Astrocyte of the spinal cord (primary cell): Measurements from ENCODE around the gene TENT4A.

Experiments
- DNase-seq: peaks from one replicate; pipeline ENCODE4 v3.0.0; 2011; ENCODE audit warnings: low read depth, low spot score
- H3K4me3 ChIP-seq: 2 replicates; pipeline ENCODE4 v1.5.1; 2011; ENCODE audit warnings: low read depth, mild to moderate bottlenecking, low read length, moderate library complexity
- in situ Hi-C: cut with HindIII; loops from 2 replicates; pipeline ENCODE4 v1.10.0; 2017; ENCODE audit warnings: low sequenced_read_pairs
- TF ChIP-seq, protein P1 (sequence below): IDR thresholded peaks from 2 replicates; pipeline ENCODE4 v1.5.1; 2012; ENCODE audit warnings: low read depth, mild to moderate bottlenecking, low read length, inconsistent platforms

The TENT4A gene

DNA sequence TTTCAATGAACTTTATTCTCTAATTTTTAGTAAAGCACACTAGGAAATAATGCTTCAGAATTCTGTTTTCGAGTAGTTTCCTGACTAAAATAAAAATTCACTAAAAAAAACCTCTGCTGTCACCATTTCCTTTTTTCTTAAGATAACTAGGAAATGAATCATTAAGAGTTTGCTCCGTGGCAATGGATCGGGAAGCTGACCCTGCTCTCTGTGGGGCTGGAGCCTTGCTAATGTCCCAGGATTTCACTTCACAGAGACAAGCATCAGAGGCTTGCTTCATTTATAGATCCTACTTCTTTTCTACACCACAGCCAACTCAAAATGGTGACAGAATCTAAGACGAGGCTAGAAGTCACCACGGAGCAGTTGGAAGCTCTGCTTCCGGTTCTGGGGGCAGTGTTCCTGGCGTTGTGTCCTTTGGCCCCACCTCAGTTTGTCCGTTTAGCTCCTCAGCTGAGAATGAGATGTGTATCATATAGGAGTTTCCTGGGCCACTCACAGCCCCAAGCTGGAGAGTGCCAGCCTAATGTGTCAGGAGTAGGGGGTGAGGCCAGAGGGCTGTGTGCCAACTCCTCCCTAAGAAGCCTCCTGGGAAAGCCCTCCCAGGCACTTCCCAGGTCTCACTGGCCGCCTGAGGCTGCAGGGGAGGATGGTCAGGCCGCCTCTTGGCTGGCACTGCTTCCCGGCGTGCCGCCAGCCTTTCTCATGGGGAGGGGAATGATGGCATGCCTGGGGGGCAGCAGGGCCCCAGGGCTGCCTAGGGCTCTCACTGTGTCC lies 19.6 kb downstream of the TENT4A start:
- peak; percentile 67 for DNase-seq
- H3K4me3 ChIP-seq: peak overlapping the region; percentile 3
- in situ Hi-C loops: loop anchor here (25.0 kb wide), 1 partner anchor 121 kb away; no protein-coding TSS in a partner anchor
- TF ChIP-seq, protein P1, sequence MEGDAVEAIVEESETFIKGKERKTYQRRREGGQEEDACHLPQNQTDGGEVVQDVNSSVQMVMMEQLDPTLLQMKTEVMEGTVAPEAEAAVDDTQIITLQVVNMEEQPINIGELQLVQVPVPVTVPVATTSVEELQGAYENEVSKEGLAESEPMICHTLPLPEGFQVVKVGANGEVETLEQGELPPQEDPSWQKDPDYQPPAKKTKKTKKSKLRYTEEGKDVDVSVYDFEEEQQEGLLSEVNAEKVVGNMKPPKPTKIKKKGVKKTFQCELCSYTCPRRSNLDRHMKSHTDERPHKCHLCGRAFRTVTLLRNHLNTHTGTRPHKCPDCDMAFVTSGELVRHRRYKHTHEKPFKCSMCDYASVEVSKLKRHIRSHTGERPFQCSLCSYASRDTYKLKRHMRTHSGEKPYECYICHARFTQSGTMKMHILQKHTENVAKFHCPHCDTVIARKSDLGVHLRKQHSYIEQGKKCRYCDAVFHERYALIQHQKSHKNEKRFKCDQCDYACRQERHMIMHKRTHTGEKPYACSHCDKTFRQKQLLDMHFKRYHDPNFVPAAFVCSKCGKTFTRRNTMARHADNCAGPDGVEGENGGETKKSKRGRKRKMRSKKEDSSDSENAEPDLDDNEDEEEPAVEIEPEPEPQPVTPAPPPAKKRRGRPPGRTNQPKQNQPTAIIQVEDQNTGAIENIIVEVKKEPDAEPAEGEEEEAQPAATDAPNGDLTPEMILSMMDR: no peak

DNA sequence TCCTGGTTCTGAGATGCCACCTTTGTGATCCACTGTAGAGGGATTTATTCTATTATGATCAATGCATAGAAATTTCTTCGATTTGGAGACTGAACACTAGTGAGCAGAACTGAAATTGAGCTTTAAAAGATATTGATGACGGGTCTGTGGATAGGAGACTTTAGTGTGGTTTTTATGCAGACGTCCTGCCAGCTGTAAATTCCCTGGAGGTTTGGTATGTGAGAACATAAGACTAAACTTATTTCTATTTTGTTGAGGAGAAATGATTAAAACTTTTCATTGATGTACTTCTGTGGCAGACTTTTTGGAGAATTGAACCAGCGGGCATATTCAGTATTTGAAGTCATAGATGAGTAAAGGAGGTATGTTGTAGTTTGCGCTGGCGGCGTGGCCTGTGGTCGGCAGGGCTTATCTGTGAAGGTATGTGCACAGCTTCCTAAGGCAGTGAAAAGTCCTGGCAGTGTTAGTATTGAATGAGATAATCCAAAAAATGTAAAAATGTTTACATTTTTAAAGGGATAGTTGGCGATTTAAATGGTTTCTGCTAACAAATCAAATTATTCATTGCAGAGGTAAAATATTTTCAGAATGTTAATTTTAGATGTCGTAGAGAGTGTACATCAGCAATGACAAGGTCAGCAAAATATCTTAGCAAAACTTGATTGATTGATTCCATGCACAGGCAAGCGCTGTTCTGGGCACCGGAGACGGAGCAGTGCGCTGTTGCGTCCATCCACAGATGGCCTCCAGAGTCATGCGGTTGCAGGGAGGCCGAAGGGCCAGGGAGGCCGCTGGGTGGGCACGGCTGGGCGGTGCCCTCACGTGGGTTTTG lies 20.4 kb downstream of the TENT4A start:
- peak; percentile 53 for DNase-seq
- in situ Hi-C loops: loop anchor here (25.0 kb wide), 1 partner anchor 121 kb away; no protein-coding TSS in a partner anchor
- no peak overlapping the region for H3K4me3 ChIP-seq
- TF ChIP-seq, protein P1: no peak

DNA sequence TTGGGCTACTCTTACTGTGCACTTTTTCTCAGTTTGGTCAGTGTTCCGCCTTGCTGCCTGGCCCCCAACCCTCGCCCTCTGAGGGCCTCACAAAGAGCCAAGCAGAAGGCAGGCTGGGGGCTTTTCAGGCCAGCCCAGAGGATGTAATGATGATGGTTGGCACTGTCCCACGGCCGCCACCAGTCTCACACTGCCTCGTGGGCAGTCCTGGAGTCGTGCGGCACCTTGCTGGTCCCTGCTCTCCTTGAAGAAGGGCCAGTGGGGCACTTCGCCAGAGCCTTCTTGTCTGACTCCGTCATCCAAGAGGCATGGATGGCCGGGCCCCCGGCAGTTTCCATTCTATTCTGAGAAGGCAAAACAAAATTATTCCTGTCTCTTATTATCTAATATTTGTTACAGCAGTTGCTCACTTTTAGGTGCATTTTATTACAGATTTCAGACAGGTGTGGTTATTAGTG lies 21.0 kb downstream of the TENT4A start:
- H3K4me3 ChIP-seq: no peak overlapping the region
- in situ Hi-C loops: loop anchor here (25.0 kb wide), 1 partner anchor 122 kb away; no protein-coding TSS in a partner anchor
- DNase-seq: no peak
- TF ChIP-seq, protein P1: no peak

- no peak for DNase-seq
- in situ Hi-C loops: loop anchor here (25.0 kb wide), 1 partner anchor 122 kb away; no protein-coding TSS in a partner anchor
- no peak overlapping the region for H3K4me3 ChIP-seq
- TF ChIP-seq, protein P1: no peak
Observed at GRCh38 chr5:6734781-6735180, 21.5 kb downstream of the TENT4A start.

DNA sequence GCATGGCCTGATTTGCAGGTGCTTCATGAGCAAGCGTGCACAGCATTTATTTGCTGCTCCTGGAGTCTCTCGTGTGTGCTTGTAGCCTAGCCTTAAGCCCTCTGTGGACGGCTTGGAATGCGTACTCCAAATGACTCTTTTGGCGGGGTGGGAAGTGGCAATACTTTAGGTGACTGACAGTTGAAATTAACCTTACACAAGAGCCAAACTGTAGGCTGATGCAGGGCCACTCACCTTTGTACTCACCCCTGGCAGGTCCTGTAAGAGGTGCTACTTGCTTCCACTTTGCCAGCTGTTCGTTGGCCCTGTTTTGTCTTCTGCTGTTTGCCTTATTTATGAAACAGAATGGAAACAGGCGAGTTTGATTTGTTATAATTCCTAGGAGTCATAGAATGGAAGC lies 22.9 kb downstream of the TENT4A start:
- no peak overlapping the region for H3K4me3 ChIP-seq
- TF ChIP-seq, protein P1: no peak
- in situ Hi-C loops: loop anchor here (25.0 kb wide), 1 partner anchor 124 kb away; no protein-coding TSS in a partner anchor
- DNase-seq: no peak

DNA sequence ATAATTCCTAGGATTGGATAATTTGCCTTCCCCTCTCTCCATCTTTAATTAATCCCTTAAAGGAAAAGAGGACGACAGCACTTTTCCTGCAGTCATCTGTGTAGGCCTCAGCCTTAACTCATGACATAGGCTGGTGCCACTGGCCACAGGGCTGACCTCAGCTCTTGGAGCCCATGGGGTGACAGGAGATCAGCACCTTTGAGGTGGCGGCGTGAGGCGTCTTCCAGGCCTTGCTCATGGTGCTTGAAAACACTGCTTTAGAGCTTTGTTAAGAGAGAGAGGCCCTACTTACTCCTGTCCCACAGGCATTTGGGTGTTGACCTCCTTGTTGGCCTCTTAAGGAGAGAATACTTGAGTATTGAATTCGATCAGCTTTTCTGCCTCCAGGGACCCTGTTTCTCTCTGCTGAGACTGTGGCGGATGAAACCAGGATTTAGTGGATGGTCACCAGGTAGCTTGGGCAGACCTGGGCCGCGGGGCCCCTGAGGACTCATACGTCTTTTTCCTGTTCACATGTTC lies 23.4 kb downstream of the TENT4A start:
- DNase-seq: no peak
- in situ Hi-C loops: loop anchor here (25.0 kb wide), 1 partner anchor 124 kb away; no protein-coding TSS in a partner anchor
- H3K4me3 ChIP-seq: no peak overlapping the region
- TF ChIP-seq, protein P1: no peak
